HepG2 (cell line): Measurements from ENCODE around the gene INO80B. TPM values are rescaled to one million over a fixed set of nuclear protein-coding genes. Genes with fewer than 3 reads are reported as not detected.

Experiments
- CCAR2 ChIP-seq: fragments of 200-400 bp; formaldehyde crosslinking; optimal IDR thresholded peaks from 2 replicates; pipeline ENCODE3; 2018; ENCODE audit warnings: low read depth, mild to moderate bottlenecking, low read length, moderate library complexity
- ESRRA ChIP-seq: sonication (generic); formaldehyde crosslinking; IDR thresholded peaks from 2 replicates; pipeline ENCODE4 v1.5.1; 2020; ENCODE audit warnings: mild to moderate bottlenecking, low read depth, missing genetic modification reagents
- GFI1 ChIP-seq: sonication (generic); formaldehyde crosslinking; IDR thresholded peaks from 2 replicates; pipeline ENCODE4 v1.5.0; 2020; ENCODE audit warnings: missing genetic modification reagents, mild to moderate bottlenecking, borderline replicate concordance
- HCFC1 ChIP-seq: fragments of 150-350 bp; IDR thresholded peaks from 2 replicates; pipeline ENCODE4 v1.6.1; 2014; ENCODE audit warnings: low read depth, low read length
- HOMEZ ChIP-seq: IDR thresholded peaks from 2 replicates; pipeline ENCODE4 v1.6.1; 2016; ENCODE audit warnings: low read depth
- NCOA5 ChIP-seq: sonication (generic); formaldehyde crosslinking; IDR thresholded peaks from 2 replicates; pipeline ENCODE4 v1.4.0; 2020; ENCODE audit warnings: missing genetic modification reagents
- NR3C1 ChIP-seq: sonication (generic); formaldehyde crosslinking; IDR thresholded peaks from 2 replicates; pipeline ENCODE4 v1.4.0; 2020; ENCODE audit warnings: missing genetic modification reagents
- PLSCR1 ChIP-seq: sonication (generic); formaldehyde crosslinking; IDR thresholded peaks from 2 replicates; pipeline ENCODE4 v1.5.0; 2020; ENCODE audit warnings: missing genetic modification reagents, mild to moderate bottlenecking, borderline replicate concordance
- SIX4 ChIP-seq: sonication (generic); formaldehyde crosslinking; IDR thresholded peaks from 2 replicates; pipeline ENCODE4 v1.4.0; 2020; ENCODE audit warnings: missing genetic modification reagents
- SPEN ChIP-seq: sonication (generic); formaldehyde crosslinking; IDR thresholded peaks from 2 replicates; pipeline ENCODE4 v1.5.1; 2020; ENCODE audit warnings: low read depth, mild to moderate bottlenecking, missing genetic modification reagents
- SRY ChIP-seq: sonication (generic); formaldehyde crosslinking; IDR thresholded peaks from 2 replicates; pipeline ENCODE4 v1.8.0; 2022; ENCODE audit warnings: mild to moderate bottlenecking, missing genetic modification reagents
- TCF12 ChIP-seq, 2 experiments: fragments of 450-650 bp in 1 of 2; sonication (generic) in 1 of 2; formaldehyde crosslinking in 1 of 2; IDR thresholded peaks; 2 replicates each; pipeline versions ENCODE4 v1.6.1 to v1.8.0; 2017 to 2022; ENCODE audit warnings: antibody characterized with exemption in 1 of 2, mild to moderate bottlenecking in 1 of 2, missing genetic modification reagents in 1 of 2, moderate library complexity in 1 of 2
- TFAP4 ChIP-seq: sonication (generic); IDR thresholded peaks from 2 replicates; pipeline ENCODE4 v1.6.1; 2016; ENCODE audit warnings: low read depth, borderline replicate concordance
- ZBTB21 ChIP-seq: sonication (generic); formaldehyde crosslinking; IDR thresholded peaks from 2 replicates; pipeline ENCODE4 v1.4.0; 2020; ENCODE audit warnings: missing genetic modification reagents
- ZNF431 ChIP-seq: sonication (generic); formaldehyde crosslinking; IDR thresholded peaks from 2 replicates; pipeline ENCODE4 v1.9.0; 2022; ENCODE audit warnings: missing genetic modification reagents, low read depth, mild to moderate bottlenecking, borderline replicate concordance
- ZNF550 ChIP-seq: sonication (generic); formaldehyde crosslinking; IDR thresholded peaks from 2 replicates; pipeline ENCODE4 v1.4.0; 2020; ENCODE audit warnings: mild to moderate bottlenecking, missing genetic modification reagents, borderline replicate concordance
- ZNF670 ChIP-seq: sonication (generic); formaldehyde crosslinking; IDR thresholded peaks from 2 replicates; pipeline ENCODE4 v1.8.0; 2022; ENCODE audit warnings: mild to moderate bottlenecking, missing genetic modification reagents, borderline replicate concordance
- ZNF678 ChIP-seq: sonication (generic); formaldehyde crosslinking; IDR thresholded peaks from 2 replicates; pipeline ENCODE4 v1.4.0; 2020; ENCODE audit warnings: mild to moderate bottlenecking, missing genetic modification reagents
- ZNF776 ChIP-seq: sonication (generic); formaldehyde crosslinking; IDR thresholded peaks from 2 replicates; pipeline ENCODE4 v1.4.0; 2020; ENCODE audit warnings: mild to moderate bottlenecking, missing genetic modification reagents
- ZNF777 ChIP-seq: sonication (generic); formaldehyde crosslinking; IDR thresholded peaks from 2 replicates; pipeline ENCODE4 v1.4.0; 2020; ENCODE audit warnings: missing genetic modification reagents
- polyA plus RNA-seq, 8 experiments: library from polyadenylated mRNA; depleted of rRNA in 3 of 8; stranded (reverse) in 7 of 8; unstranded in 1 of 8; fragments of >200 nt; fragmentation: Illumina TruSeq in 4 of 8; extraction: Trizol in 4 of 8; gene quantifications; 2 replicates each; pipeline versions ENCODE4 v1.2.1 to v1.2.3, GENCODE V29; 2011 to 2016; ENCODE audit warnings: low read depth in 4 of 8, missing spikeins in 1 of 8, mixed read lengths in 1 of 8; ENCODE audit not compliant: insufficient read depth in 1 of 8
- total RNA-seq, 5 experiments: library from RNA; depleted of rRNA; stranded (reverse); fragments of >200 nt; fragmentation: Illumina TruSeq; extraction: Trizol; gene quantifications; 2 replicates each; pipeline ENCODE4 v1.2.3, GENCODE V29; 2016; ENCODE audit warnings: low read depth in 1 of 5
- TF ChIP-seq, protein P1 (sequence below): sonication (generic); formaldehyde crosslinking; IDR thresholded peaks from 2 replicates; pipeline ENCODE4 v1.5.0; 2020; ENCODE audit warnings: missing genetic modification reagents
- TF ChIP-seq, protein P2 (sequence below): sonication (generic); formaldehyde crosslinking; IDR thresholded peaks from 2 replicates; pipeline ENCODE4 v1.5.0; 2020; ENCODE audit warnings: mild to moderate bottlenecking, missing genetic modification reagents

The INO80B gene
- total and polyA plus RNA-seq, 2 of the 13 experiments (the other 11 are each of a cell fraction or from before 2014, with no cell fraction given): 6.2 to 14.5 TPM

DNA sequence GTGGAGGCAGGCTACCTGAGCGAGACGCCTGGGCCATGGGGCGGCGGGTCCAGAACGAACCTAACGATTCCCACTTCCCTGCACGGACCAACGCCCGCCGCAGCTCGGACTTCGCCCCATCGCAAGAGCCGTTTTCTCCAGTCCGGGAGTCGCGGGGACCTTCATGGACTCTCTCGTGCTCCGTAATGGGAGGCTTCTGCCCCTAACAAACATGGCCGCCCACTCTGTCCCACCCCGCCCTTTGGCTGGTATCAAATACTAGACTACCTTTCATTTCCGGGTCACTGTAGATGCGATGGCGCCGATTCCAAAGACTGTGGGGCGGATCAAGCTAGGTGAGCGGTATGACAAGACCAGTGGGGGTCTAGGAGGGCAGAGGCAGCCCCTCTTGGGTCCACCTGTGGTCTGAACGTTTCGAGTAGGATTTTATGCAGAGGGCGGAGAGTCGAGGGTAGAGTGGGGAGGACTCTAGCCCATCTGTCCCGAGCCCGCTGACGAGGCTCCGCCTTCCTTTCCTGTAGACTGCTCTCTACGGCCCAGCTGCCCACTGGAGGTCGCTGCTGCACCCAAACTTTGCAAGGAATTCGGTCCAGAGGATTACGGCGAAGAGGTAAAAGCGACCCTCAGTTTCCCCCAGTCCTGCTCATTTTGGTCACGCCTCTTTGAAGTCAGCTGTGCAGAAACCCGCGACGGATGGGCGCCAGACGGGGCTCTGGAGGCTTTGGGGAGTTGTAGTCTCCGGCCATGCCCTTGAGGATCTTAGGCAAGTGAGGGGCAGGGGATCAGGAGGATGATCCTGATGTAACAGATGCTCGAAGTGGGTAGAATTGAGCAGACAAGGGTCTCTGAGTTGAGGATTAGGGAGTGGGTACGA lies 28.2 kb downstream of the INO80B start, which contains the start of the genes CCDC142 and TTC31 (continued):
- TF ChIP-seq HOMEZ (CRISPR knock-in tag) (peak; percentile 71), SPEN (peak; percentile 87), ZNF678 (CRISPR knock-in tag) (no peak; the same call in 1 of the 2 replicates), CCAR2 (no peak), ESRRA (peak; percentile 78), ZNF670 (peak; percentile 86; the same call in 1 of the 2 replicates), ZNF777 (CRISPR knock-in tag) (no peak; the same call in 1 of the 2 replicates), PLSCR1 (CRISPR knock-in tag) (no peak), TCF12 (IDR thresholded peaks at IDR 0.05) (no peak), TCF12 (CRISPR knock-in tag; IDR thresholded peaks at IDR 0.05) (no peak; the same call in 1 of the 2 replicates), ZNF550 (CRISPR knock-in tag) (no peak; the same call in 1 of the 2 replicates), ZNF431 (CRISPR knock-in tag) (peak; percentile 75; the same call in 1 of the 2 replicates), ZBTB21 (CRISPR knock-in tag) (no peak; the same call in 1 of the 2 replicates), ZNF776 (CRISPR knock-in tag) (peak; percentile 12; the same call in 1 of the 2 replicates), NCOA5 (CRISPR knock-in tag) (no peak), GFI1 (CRISPR knock-in tag) (no peak), TFAP4 (0 out of 2 replicates have a peak, but pooled peaks have one; percentile 15), NR3C1 (CRISPR knock-in tag) (no peak), SRY (CRISPR knock-in tag) (peak; percentile 65; the same call in 1 of the 2 replicates), SIX4 (CRISPR knock-in tag) (peak; percentile 91), HCFC1 (peak; percentile 89)
- TF ChIP-seq, protein P1, sequence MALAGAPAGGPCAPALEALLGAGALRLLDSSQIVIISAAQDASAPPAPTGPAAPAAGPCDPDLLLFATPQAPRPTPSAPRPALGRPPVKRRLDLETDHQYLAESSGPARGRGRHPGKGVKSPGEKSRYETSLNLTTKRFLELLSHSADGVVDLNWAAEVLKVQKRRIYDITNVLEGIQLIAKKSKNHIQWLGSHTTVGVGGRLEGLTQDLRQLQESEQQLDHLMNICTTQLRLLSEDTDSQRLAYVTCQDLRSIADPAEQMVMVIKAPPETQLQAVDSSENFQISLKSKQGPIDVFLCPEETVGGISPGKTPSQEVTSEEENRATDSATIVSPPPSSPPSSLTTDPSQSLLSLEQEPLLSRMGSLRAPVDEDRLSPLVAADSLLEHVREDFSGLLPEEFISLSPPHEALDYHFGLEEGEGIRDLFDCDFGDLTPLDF (CRISPR knock-in tag): peak; percentile 87
- TF ChIP-seq, protein P2, sequence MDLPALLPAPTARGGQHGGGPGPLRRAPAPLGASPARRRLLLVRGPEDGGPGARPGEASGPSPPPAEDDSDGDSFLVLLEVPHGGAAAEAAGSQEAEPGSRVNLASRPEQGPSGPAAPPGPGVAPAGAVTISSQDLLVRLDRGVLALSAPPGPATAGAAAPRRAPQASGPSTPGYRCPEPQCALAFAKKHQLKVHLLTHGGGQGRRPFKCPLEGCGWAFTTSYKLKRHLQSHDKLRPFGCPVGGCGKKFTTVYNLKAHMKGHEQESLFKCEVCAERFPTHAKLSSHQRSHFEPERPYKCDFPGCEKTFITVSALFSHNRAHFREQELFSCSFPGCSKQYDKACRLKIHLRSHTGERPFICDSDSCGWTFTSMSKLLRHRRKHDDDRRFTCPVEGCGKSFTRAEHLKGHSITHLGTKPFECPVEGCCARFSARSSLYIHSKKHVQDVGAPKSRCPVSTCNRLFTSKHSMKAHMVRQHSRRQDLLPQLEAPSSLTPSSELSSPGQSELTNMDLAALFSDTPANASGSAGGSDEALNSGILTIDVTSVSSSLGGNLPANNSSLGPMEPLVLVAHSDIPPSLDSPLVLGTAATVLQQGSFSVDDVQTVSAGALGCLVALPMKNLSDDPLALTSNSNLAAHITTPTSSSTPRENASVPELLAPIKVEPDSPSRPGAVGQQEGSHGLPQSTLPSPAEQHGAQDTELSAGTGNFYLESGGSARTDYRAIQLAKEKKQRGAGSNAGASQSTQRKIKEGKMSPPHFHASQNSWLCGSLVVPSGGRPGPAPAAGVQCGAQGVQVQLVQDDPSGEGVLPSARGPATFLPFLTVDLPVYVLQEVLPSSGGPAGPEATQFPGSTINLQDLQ (CRISPR knock-in tag): peak; percentile 46
